Amniotic stem cell (primary cell): ENCODE measurements around the gene ACKR2.

Source experiments
- DNase-seq: peaks from one replicate; lab custom pipeline; 2025; lab: John Stamatoyannopoulos, UW

The ACKR2 gene

DNA sequence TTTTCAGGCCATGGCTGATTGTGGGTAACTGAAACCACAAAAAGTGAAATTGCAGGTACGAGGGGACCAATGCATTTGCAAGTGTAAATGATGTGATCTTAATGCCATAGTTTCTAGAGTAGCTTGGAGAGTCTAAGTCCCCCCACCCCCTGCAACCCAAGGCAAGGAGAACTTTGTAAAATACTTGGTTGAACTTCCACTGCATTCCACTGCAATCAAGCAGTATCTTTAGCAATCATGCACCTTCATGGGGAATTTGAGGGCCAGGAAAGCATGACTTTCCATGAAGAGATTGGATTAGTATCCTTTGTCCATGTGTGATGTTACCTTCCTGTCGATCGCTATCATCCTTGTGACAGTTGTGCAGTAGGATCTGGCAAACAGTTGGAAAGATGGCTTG lies 77.8 kb downstream of the ACKR2 start:
- DNase-seq = no peak

DNA sequence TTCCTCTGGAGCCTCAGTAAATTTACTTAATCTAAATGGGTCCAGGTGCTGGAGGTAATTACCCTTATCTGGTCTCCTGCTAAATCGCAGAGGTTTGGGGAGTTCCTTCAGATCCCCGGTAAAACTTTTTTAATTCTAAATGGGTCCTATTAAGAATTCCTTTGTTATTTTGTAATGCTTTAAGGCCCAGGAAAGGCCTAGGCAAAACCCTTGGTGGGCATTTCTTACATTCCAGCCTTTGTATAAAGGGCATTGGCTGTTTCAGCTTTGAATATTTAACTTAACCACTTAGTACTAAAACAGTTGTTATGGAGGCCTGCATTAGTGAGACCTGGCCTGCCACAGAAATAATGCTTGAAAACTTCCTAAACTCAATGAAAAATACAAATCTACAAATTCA lies 81.8 kb downstream of the ACKR2 start:
- no peak for DNase-seq

DNA sequence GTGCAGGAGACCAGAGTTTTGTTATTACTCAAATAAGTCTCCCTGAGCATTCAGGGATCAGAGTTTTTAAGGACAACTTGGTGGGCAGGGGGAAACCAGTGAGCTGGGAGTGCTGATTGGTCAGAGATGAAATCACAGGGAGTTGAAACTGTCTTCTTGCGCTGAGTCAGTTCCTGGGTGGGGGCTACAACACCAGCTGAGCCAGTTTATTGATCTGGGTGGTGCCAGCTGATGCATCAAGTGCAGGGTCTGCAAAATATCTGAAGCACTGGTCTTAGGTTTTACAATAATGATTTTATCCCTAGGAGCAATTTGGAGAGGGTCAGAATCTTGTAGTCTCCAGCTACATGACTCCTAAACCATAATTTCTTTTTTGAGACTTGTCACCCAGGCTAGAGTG lies 82.9 kb downstream of the ACKR2 start:
- no peak for DNase-seq

DNA sequence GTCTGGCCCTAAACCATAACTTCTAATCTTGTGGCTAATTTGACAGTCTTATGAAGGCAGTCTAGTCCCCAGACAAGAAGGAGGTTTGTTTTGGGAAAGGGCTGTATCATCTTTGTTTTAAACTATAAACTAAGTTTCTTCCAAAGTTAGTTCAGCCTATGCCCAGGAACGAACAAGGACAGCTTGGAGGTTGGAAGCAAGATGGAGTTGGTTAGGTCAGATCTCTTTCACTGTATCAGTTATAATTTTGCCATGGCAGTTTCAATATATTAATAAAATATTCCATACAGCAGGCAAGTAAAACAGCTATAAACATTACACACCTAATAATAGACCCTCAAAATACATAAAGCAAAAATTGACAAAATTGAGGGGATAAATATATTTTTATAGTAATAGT lies 83.6 kb downstream of the ACKR2 start:
- no peak for DNase-seq

DNA sequence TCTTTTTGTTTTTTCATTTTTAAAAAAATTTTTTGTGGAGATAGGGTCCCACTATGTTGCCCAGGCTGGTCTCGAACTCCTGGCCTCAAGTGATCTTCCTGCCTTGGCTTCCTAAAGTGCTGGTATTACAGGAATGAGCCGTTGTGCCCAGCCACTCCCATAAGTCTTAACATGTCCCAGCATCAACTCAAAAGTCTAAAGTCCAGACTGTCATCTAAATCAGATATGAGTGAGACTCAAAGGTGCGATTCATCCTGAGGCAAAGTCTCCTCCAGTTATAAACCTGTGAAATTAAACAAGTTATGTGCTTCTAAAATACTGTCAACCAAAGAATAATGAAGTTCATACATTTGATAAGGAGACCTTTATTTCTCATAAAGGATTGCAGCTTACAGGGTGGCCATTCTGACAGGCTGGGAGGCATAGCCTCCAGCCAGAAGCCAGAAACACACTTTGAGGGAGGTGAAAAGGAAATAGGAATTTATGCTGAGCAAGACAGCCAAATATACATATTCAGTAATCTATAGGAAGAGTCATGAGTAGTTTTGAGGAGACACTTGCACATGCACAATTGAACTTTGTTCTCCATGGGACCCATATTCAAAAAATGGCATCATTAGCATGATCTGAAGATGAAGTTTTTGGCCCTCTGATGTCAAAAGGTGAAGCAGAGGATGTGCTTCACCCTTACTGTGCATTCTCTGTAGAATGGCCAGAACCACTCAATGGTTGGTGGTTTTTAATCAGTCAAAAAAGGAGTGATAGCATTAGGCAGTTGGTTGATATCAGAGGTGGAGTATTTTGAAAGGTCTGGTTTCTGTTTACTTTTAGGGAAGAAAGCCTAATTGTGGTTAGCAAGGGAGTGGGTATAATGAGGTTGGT lies 85.7 kb downstream of the ACKR2 start:
- DNase-seq = no peak

GRCh38 chr3:42895580-42895868 lies 86.3 kb downstream of the ACKR2 start:
- no peak for DNase-seq

DNA sequence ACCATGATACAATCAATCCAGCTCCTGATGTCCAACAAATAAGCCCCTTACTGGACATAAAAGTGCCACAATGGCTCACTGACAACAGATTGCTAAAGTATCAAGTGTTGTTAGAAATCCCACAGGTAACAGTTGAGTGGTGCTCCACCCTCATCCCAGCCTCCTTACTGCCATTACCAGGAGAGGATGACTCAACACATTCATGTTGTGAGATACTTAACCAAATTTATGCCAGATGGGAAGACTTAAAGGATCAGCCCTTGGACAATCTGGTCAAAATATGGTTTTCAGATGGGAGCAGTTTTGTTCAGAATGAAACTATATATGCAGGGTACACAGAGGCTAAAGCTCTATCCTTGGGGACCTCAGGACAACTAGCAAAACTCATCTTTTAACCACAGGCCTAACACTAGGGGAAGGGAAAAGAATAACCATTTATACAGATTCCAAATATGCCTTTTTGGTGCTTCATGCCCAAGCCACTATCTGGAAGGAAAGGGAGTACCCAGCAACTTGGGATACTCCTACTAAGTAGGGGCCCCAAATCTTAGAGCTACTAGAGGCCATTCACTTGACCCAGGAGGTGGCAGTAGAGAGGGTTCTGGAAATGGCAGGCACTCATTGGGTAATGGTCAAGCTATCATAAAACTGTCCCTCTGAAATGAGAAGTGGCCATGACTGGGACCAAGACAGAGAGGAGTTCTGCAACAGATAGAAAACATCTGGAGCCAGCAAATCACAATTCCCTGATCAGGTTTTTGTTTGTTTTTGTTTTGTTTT lies 89.8 kb downstream of the ACKR2 start:
- DNase-seq = no peak

DNA sequence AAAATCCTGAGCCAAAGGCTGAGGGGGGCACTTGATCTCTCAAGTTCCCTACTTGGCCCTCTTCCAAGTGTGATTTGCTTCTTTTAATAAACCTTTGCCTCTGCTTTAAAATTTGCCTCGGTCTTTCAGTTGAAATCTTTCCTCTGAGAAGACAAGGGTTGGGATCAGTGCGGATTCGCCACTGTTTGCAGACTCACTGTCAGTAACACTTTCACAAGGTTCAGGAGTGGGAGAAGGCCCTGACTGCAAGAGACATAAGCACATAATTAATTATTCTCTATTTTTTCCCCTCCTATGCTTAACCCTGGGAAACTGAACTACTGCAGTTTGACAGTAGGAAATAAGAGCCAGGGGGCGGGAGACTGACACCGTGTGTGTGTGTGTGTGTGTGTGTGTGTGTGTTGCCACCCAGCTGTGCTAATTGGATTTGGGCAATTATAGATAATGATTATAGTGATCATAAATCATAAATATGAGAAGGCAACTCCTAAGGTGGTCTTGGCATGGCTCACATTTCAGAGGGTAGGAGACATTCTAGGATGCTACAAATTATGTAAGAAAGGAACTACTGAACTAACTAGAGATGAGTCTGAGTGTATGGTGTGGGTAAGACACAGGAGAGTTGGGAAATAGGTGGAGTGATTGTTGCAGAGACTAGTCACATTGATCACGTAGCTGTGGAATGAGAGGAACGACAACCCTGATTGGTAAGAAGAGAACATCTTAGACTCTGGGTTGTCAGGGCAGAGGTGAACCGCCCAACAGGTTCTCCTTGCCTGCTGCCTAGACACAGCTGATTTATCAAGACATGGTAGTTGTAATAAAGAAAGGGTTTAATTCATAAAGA lies 91.2 kb downstream of the ACKR2 start:
- DNase-seq = no peak

DNA sequence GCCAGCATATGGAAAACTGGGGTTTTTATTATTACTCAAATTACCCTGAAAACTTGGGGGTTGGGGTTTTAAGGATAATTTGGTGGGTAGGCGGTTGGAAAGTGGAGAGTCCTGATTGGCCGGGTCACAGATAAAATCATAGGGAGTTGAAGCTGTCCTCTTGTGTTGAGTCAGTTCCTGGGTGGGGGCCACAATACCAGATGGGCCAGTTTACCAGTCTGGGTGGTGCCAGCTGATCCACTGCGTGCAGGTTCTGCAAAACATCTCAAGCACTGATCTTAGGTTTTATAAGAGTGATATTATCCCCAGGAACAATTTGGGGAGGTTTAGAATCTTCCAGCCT lies 91.8 kb downstream of the ACKR2 start:
- no peak for DNase-seq

- DNase-seq = no peak
Measured at GRCh38 chr3:42902257-42902656, 93.0 kb downstream of the ACKR2 start.

GRCh38 chr3:42904076-42904475 lies 94.8 kb downstream of the ACKR2 start:
- no peak for DNase-seq

DNA sequence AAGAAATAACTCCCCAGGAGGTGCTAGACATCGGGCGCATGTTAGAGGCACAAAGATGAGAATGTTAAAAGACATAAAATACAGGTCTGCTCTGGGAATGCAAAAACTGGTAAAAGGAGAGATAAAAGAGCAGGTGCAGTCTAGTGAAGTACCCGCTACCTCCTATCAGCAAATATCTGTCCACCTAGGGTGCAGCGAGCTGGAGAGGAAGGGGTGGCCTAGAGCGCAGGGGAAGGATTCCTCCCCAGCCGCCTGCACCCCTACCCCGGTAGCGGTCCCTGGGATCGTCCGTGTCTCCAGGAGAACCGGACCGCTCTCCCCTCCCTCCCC lies 96.5 kb downstream of the ACKR2 start:
- no peak for DNase-seq

DNA sequence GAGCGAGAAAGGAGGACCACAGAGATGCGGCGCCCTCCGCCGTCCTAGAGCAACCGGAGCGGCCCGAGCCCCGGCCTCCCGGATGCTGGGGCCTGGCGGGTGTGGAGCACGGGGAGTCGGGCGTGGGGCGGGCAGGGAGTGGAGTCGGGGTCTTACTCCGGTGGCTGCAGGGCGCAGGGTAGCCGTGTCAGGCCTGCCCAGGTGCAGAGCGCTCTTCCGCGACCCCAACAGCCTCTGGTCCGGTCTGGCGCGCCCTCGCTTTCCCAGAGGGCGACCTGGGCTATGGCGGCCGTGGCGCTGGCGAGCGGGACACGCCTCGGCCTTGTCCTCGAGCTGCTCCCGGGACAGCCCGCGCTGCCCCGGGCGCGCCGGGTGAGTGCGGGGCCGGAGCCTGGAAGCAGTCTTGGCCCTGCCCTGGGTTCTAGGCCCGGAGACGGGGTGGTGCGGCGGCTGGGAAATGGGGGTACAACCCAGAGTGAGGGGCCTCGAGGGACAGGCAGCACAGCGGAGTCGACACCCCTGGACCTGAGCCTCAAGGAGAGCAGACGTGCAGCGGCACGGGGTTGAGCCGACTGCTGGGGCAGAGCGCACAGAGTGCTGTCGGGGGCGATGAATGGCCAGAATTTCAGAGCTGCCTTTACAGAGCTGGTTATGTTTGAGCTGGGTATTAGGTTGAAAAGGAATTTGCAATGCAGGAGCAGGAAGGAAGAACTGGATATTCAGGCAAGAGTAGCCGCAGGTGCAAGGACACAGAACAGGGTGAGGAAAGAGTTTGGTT lies 97.0 kb downstream of the ACKR2 start, which contains the start of gene ZNF662:
Gene ZNF662, plus strand, starts transcription at position 73 of the 778 bp plus-strand sequence. CDS start 1,973 bp downstream, outside the sequence.
- DNase-seq = no peak

- DNase-seq = no peak
Measured at GRCh38 chr3:42906848-42907183, 97.6 kb downstream of the ACKR2 start.

- DNase-seq = no peak
Measured at GRCh38 chr3:42908675-42909074, 99.4 kb downstream of the ACKR2 start.

GRCh38 chr3:42911551-42911950 lies 102.3 kb downstream of the ACKR2 start:
- no peak for DNase-seq

DNA sequence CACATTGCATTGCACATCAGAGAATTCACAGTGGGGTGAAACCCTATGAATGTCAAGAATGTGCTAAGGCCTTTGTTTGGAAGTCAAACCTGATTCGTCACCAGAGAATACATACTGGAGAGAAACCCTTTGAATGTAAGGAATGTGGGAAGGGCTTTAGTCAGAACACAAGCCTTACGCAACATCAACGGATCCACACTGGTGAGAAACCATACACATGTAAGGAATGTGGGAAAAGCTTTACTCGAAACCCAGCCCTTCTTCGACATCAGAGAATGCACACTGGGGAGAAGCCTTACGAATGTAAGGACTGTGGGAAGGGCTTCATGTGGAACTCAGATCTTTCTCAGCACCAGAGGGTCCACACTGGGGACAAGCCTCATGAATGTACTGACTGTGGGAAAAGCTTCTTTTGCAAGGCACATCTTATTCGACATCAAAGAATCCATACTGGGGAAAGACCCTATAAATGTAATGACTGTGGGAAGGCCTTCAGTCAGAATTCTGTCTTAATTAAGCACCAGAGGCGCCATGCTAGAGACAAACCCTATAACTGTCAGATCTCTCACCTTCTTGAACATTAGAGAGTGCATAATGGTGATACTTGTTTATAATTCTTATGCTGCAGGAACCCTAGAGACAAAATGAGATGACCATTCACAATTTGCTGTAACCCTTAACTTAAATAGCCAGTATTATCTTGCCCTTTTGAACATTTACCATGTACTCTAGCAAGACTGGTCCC lies 105.7 kb downstream of the ACKR2 start:
- no peak for DNase-seq
